ENCODE results near the gene HSPBP1. TPM values are rescaled to one million over a fixed set of nuclear protein-coding genes. Genes with fewer than 3 reads are reported as not detected.

HSPBP1 gene
- total and polyA plus RNA-seq, 2 donors from 2014 or later = 37.6 to 55.9 TPM

- DNase-seq (peak in 1 of 5 donors; percentile 59), FAIRE-seq (no peak)
- Histone ChIP-seq H3K9me3 (ENCODE audit: control insufficient read depth in 2 of 3, insufficient read depth in 1 of 3, low read length in 3 of 3) (no peaks in the 10 kb centered on the region), H3K36me3 (ENCODE audit: control insufficient read depth in 2 of 3, insufficient read depth in 3 of 3, low read length in 3 of 3) (peaks cover 0 to 44% (median 36%) of the 10 kb centered on the region in 3 donors), H3K4me1 (ENCODE audit: control insufficient read depth in 2 of 3, insufficient read depth in 2 of 3, low read depth in 1 of 3, low read length in 3 of 3) (peaks cover 0 to 2% (median 0%) of the 10 kb centered on the region in 3 donors), H3K27me3 (ENCODE audit: control insufficient read depth, insufficient read depth, low read length) (no peaks in the 10 kb centered on the region), H3K4me3 (ENCODE audit: low read length in 3 of 3) (no peak overlapping the region), H3K27ac (ENCODE audit: low read depth in 2 of 2, low read length in 2 of 2) (no peak overlapping the region), H3K9ac (ENCODE audit: low read length in 3 of 3) (no peak overlapping the region)
- intact Hi-C loops (cut with DNase I) = no loop called here
- TF ChIP-seq CTCF (IDR thresholded peaks at IDR 0.05; ENCODE audit: borderline replicate concordance, extremely low read depth, insufficient read depth) = no peak
Measured at GRCh38 chr19:55245236-55245904, 34.5 kb downstream of the HSPBP1 start.

GRCh38 chr19:55244004-55244680 lies 35.8 kb downstream of the HSPBP1 start:
- no peak for TF ChIP-seq CTCF (IDR thresholded peaks at IDR 0.05; ENCODE audit: borderline replicate concordance, extremely low read depth, insufficient read depth)
- Histone ChIP-seq H3K4me3 (ENCODE audit: low read length in 3 of 3) (no peak overlapping the region), H3K9me3 (ENCODE audit: control insufficient read depth in 2 of 3, insufficient read depth in 1 of 3, low read length in 3 of 3) (no peaks in the 10 kb centered on the region), H3K9ac (ENCODE audit: low read length in 3 of 3) (no peak overlapping the region), H3K27ac (ENCODE audit: low read depth in 2 of 2, low read length in 2 of 2) (no peak overlapping the region), H3K36me3 (ENCODE audit: control insufficient read depth in 2 of 3, insufficient read depth in 3 of 3, low read length in 3 of 3) (peaks cover 0 to 49% (median 40%) of the 10 kb centered on the region in 3 donors), H3K27me3 (ENCODE audit: control insufficient read depth, insufficient read depth, low read length) (no peaks in the 10 kb centered on the region), H3K4me1 (ENCODE audit: control insufficient read depth in 2 of 3, insufficient read depth in 2 of 3, low read depth in 1 of 3, low read length in 3 of 3) (no peaks in the 10 kb centered on the region)
- intact Hi-C loops (cut with DNase I) = no loop called here
- DNase-seq = peak in 1 of 5 donors; percentile 32
- no peak for FAIRE-seq

- DNase-seq = no peak
- no peak for TF ChIP-seq CTCF (IDR thresholded peaks at IDR 0.05; ENCODE audit: borderline replicate concordance, extremely low read depth, insufficient read depth)
- Histone ChIP-seq H3K9ac (ENCODE audit: low read length in 3 of 3) (no peak overlapping the region), H3K27ac (ENCODE audit: low read depth in 2 of 2, low read length in 2 of 2) (no peak overlapping the region), H3K36me3 (ENCODE audit: control insufficient read depth in 2 of 3, insufficient read depth in 3 of 3, low read length in 3 of 3) (peaks cover 0 to 60% (median 47%) of the 10 kb centered on the region in 3 donors), H3K27me3 (ENCODE audit: control insufficient read depth, insufficient read depth, low read length) (no peaks in the 10 kb centered on the region), H3K9me3 (ENCODE audit: control insufficient read depth in 2 of 3, insufficient read depth in 1 of 3, low read length in 3 of 3) (no peaks in the 10 kb centered on the region), H3K4me3 (ENCODE audit: low read length in 3 of 3) (no peak overlapping the region), H3K4me1 (ENCODE audit: control insufficient read depth in 2 of 3, insufficient read depth in 2 of 3, low read depth in 1 of 3, low read length in 3 of 3) (no peaks in the 10 kb centered on the region)
- intact Hi-C loops (cut with DNase I) = no loop called here
- no peak for FAIRE-seq
Measured at GRCh38 chr19:55242517-55242916, 37.4 kb downstream of the HSPBP1 start.
